ENCODE results near the gene MFSD2A. TPM values are rescaled to one million over a fixed set of nuclear protein-coding genes. Genes with fewer than 3 reads are reported as not detected.
"Not testable (repeated sequence)": the region's sequence is repeated elsewhere in the genome, so short reads cannot be mapped to it uniquely, and the experiment has no call there.

Gene MFSD2A
- total RNA-seq, 2 experiments from 2014 or later: 6.0 to 7.5 TPM

DNA sequence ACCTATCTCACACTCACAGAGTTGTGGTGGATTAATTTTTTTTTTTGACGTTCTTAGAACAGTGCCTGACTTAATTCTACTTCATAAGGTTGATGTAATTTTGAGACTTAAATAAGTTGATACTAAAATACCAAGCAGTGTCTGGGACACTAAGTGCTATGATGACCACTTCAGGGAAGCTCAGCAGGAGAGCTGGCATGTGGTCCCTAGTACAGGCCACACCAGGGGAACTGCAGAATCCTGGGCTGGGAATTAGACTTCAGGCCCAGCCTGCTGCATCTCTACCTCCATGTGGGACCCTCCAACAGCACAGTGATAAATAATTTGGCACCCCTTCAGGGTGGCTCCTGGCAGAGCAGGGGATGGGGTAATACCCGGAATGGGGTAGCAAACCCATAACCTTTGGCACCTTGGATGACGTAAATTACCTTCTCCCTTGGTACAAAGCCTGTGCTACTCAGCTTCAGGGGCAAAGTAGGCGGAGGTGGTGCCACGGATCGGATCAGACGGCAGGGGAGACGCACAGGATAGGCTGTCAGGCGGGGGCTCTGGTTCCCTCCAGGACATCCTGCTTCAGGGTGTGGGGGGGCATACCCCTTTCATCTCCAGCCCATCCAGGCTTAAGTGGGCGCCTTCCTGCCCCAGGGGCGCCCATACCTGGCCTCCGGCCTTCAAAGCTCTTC lies 4.8 kb downstream of the MFSD2A start:
- DNase-seq: no peak
- H3K9me3 Mint-ChIP-seq: no peaks in the 10 kb centered on the region
- H3K36me3 Mint-ChIP-seq: peaks cover 35% of the 10 kb centered on the region
- POLR2A ChIA-PET: no interaction called here
- CTCF ChIA-PET: interaction anchor here (1.7 to 1.9 kb wide), 2 partner anchors 14 to 142 kb away, joined by 4 to 6 read pairs; no protein-coding TSS in a partner anchor
- H3K27ac Mint-ChIP-seq: no peak overlapping the region
- intact Hi-C loops (cut with micrococcal nuclease): loop anchor here (5.0 kb wide), 3 partner anchors 57 to 83 kb away; partner anchors contain the start of genes CAP1 and MYCL
- no peak overlapping the region for H3K4me3 Mint-ChIP-seq
- peaks cover 24% of the 10 kb centered on the region for H3K4me1 Mint-ChIP-seq (ENCODE audit: low read depth)
- no peaks in the 10 kb centered on the region for H3K27me3 Mint-ChIP-seq

DNA sequence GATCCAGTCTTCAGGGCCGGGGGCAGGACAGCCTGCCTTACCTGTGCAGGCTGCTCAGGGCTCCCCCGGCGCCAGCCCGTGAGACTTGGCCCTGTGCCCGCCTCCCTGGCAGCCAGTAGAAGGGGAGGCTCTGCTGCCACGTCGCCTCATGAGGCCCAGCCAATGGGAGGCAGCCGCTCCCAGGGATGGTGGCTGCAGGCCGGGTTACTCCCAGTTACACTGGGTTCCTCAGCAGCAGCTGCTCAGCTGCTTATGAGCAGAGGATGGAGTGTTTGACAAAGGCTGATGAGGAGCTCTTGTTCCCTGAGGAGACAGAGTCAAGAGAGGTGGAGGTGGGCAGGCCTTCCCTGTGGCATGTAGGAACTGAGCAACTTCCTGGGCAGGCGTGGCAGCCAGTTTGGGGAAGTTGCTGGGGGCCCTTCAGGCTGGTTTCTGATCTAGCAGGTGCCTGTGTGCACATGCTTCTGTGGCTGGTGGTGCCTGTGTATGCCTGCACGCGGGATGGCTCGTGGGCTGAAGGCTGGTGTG lies 5.5 kb downstream of the MFSD2A start:
- Mint-ChIP-seq H3K9me3 (no peaks in the 10 kb centered on the region), H3K4me3 (no peak overlapping the region), H3K27ac (no peak overlapping the region), H3K36me3 (peaks cover 39% of the 10 kb centered on the region), H3K4me1 (ENCODE audit: low read depth) (peaks cover 23% of the 10 kb centered on the region), H3K27me3 (no peaks in the 10 kb centered on the region)
- DNase-seq: peak; percentile 25
- POLR2A ChIA-PET: interaction anchor here (0.6 kb wide), 1 partner anchor 72 kb away, joined by 3 read pairs; no protein-coding TSS in a partner anchor
- CTCF ChIA-PET: interaction anchor here (1.9 kb wide), 1 partner anchor 13 kb away, joined by 6 read pairs; no protein-coding TSS in a partner anchor
- intact Hi-C loops (cut with micrococcal nuclease): no loop called here

DNA sequence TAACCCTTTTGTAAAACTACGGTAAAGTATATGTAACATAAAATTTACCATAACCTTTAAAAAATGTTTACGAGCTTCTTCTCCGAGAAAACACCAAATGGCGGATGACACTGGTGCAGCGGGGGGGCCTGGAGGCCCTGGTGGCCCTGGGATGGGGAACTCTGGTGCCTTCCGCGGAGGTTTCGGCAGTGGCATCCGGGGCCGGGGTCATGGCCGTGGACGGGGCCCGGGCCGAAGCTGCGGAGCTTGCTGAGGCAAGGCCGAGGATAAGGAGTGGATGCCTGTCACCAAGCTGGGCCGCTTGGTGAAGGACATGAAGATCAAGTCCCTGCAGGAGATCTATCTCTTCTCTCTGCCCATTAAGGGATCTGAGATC lies 7.5 kb downstream of the MFSD2A start:
- H3K27me3 Mint-ChIP-seq: no peaks in the 10 kb centered on the region
- H3K4me1 Mint-ChIP-seq (ENCODE audit: low read depth): peaks cover 6% of the 10 kb centered on the region
- ChIA-PET CTCF (interaction anchor here (1.5 kb wide), 1 partner anchor 10 kb away, joined by 3 read pairs; no protein-coding TSS in a partner anchor), POLR2A (no interaction called here)
- H3K27ac Mint-ChIP-seq: no peak overlapping the region
- no peaks in the 10 kb centered on the region for H3K9me3 Mint-ChIP-seq
- H3K4me3 Mint-ChIP-seq: no peak overlapping the region
- no peak for DNase-seq
- H3K36me3 Mint-ChIP-seq: peaks cover 44% of the 10 kb centered on the region
- intact Hi-C loops (cut with micrococcal nuclease): no loop called here

DNA sequence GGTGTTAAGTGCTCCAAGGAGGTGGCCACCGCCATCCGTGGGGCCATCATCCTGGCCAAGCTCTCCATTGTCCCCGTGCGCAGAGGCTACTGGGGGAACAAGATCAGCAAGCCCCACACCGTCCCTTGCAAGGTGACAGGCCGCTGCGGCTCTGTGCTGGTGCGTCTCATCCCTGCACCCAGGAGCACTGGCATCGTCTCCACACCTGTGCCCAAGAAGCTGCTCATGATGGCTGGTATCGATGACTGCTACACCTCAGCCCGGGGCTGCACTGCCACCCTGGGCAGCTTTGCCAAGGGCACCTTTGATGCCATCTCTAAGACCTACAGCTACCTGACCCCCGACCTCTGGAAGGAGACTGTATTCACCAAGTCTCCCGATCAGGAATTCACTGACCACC lies 8.0 kb downstream of the MFSD2A start:
- H3K27me3 Mint-ChIP-seq; H3K9me3 Mint-ChIP-seq; H3K4me3 Mint-ChIP-seq; H3K27ac Mint-ChIP-seq; H3K4me1 Mint-ChIP-seq (ENCODE audit: low read depth); POLR2A ChIA-PET; intact Hi-C loops (cut with micrococcal nuclease); DNase-seq; CTCF ChIA-PET: not testable (repeated sequence)
- H3K36me3 Mint-ChIP-seq: peaks cover 45% of the 10 kb centered on the region

DNA sequence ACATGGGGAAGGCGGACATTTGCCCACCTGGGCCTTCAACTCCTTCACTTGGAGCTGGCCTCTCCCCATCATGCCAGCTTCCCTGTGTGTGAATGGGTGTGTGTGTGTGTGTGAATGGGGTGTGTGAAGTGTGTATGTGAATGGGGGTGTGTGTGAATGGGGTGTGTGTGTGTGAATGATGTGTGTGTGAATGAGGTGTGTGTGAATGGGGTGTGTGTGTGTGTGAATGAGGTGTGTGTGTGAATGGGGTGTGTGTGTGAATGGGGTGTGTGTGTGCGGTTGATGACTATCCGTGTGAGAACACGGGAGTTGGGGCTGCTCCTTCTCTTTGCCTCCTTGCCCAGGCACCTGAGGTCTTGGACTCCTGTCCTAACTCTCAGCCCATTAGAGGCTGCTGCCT lies 9.6 kb downstream of the MFSD2A start:
- Mint-ChIP-seq H3K27ac (no peak overlapping the region), H3K9me3 (no peaks in the 10 kb centered on the region), H3K27me3 (no peaks in the 10 kb centered on the region), H3K36me3 (peaks cover 47% of the 10 kb centered on the region), H3K4me3 (no peak overlapping the region), H3K4me1 (ENCODE audit: low read depth) (peaks cover 3% of the 10 kb centered on the region)
- POLR2A ChIA-PET: no interaction called here
- no peak for DNase-seq
- intact Hi-C loops (cut with micrococcal nuclease): no loop called here
- CTCF ChIA-PET: interaction anchor here (1.1 to 1.4 kb wide), 2 partner anchors 9 to 45 kb away, joined by 4 to 5 read pairs; no protein-coding TSS in a partner anchor

DNA sequence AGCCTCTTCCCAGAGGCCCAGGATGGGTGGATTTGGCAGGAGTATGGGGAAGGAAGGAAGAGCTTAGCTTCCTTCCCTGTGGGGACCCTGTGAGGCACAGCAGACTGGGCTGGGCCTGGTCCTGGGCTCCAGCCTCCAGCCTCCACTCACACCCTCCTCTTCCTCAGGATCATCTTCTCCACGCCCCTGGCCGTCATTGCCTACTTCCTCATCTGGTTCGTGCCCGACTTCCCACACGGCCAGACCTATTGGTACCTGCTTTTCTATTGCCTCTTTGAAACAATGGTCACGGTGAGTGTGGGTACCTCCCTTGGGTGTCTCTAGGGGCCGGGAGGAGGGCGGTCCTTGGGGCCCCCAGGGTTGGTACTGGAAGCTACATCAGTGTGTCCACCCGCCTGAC lies 10.1 kb downstream of the MFSD2A start:
- POLR2A ChIA-PET: no interaction called here
- Mint-ChIP-seq H3K9me3 (no peaks in the 10 kb centered on the region), H3K27me3 (no peaks in the 10 kb centered on the region), H3K4me1 (ENCODE audit: low read depth) (no peaks in the 10 kb centered on the region), H3K36me3 (peaks cover 44% of the 10 kb centered on the region), H3K4me3 (no peak overlapping the region), H3K27ac (no peak overlapping the region)
- DNase-seq: no peak
- intact Hi-C loops (cut with micrococcal nuclease): no loop called here
- CTCF ChIA-PET: no interaction called here

DNA sequence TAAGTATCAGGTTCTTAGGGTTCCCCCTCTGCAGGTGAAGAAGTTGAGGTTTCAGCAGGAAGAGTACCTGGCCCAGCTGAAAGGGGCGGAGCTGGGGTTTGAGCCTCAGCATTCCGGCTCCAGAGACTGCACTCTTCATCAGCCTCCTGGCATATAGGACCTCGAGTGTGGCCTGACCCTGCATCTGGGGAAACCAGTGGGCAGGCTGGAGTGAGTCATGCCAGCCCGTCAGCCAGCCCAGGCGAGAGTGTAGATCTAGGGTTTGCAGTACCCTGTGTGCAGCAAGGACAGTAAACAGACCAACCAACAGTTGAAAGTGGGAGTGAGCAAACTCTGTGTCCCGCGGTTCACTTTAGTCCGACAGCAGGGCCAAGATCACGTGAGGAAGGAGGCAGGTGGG lies 14.1 kb downstream of the MFSD2A start:
- Mint-ChIP-seq H3K27ac (no peak overlapping the region), H3K4me1 (ENCODE audit: low read depth) (peaks cover 4% of the 10 kb centered on the region), H3K36me3 (peaks cover 33% of the 10 kb centered on the region), H3K9me3 (no peaks in the 10 kb centered on the region), H3K4me3 (no peak overlapping the region), H3K27me3 (no peaks in the 10 kb centered on the region)
- intact Hi-C loops (cut with micrococcal nuclease): no loop called here
- ChIA-PET CTCF (interaction anchor here (6.3 to 7.1 kb wide), 2 partner anchors 51 to 152 kb away, joined by 66 to 188 read pairs; no protein-coding TSS in a partner anchor), POLR2A (interaction anchor here (0.5 to 1.3 kb wide), 2 partner anchors 14 to 107 kb away, joined by 3 to 4 read pairs; partner anchors contain the start of gene MFSD2A)
- DNase-seq: no peak

DNA sequence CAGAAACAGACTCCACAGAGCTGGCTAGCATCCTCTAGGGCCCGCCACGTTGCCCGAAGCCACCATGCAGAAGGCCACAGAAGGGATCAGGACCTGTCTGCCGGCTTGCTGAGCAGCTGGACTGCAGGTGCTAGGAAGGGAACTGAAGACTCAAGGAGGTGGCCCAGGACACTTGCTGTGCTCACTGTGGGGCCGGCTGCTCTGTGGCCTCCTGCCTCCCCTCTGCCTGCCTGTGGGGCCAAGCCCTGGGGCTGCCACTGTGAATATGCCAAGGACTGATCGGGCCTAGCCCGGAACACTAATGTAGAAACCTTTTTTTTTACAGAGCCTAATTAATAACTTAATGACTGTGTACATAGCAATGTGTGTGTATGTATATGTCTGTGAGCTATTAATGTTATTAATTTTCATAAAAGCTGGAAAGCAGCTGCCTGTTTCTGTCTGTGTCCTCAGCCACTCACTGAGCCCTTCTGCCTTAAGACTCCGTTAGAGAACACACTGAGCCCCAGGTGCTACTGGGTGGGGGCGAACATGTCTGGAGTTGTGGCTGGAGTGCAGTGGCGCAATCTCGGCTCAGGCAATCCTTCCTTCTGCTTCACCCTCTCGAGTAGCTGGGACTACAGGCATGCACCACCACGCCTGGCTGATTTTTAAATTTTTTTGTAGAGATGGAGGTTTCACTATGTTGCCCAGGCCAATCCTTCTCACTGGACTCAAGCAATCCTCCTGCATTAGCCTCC lies 14.8 kb downstream of the MFSD2A start:
- Mint-ChIP-seq H3K36me3 (peaks cover 31% of the 10 kb centered on the region), H3K27me3 (no peaks in the 10 kb centered on the region), H3K4me1 (ENCODE audit: low read depth) (peaks cover 4% of the 10 kb centered on the region), H3K27ac (no peak overlapping the region), H3K4me3 (no peak overlapping the region), H3K9me3 (no peaks in the 10 kb centered on the region)
- POLR2A ChIA-PET: interaction anchor here (0.5 to 1.3 kb wide), 2 partner anchors 14 to 107 kb away, joined by 3 to 4 read pairs; partner anchors contain the start of gene MFSD2A
- intact Hi-C loops (cut with micrococcal nuclease): loop anchor here (5.0 kb wide), 1 partner anchor 67 kb away; the partner anchor contains the start of gene MYCL
- CTCF ChIA-PET: interaction anchor here (0.6 to 7.1 kb wide), 4 partner anchors 44 to 152 kb away, joined by 3 to 188 read pairs (median 55); no protein-coding TSS in a partner anchor
- DNase-seq: no peak

DNA sequence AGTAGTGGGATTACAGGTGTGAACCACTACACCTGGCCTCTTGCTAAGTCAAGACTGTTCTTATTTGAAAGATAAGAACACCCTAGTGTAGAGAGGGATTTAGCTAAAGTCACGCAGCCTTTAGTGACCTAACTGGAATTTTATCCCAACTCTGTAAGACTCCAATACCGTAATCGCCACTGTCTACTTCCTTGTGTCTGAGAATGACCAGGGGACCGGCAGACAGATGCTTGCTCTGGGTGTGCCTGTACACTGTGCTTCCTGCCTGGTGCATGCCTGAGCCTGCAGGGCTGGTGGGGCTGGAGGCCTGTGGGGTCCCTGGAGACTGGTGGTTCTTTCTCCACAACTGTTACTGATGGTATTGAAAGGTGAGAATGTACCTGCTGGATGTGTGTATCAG lies 15.3 kb downstream of the MFSD2A start:
- H3K27ac Mint-ChIP-seq: no peak overlapping the region
- intact Hi-C loops (cut with micrococcal nuclease): loop anchor here (5.0 kb wide), 1 partner anchor 68 kb away; the partner anchor contains the start of gene MYCL
- H3K27me3 Mint-ChIP-seq: no peaks in the 10 kb centered on the region
- no peaks in the 10 kb centered on the region for H3K9me3 Mint-ChIP-seq
- no peak overlapping the region for H3K4me3 Mint-ChIP-seq
- peaks cover 28% of the 10 kb centered on the region for H3K36me3 Mint-ChIP-seq
- ChIA-PET CTCF (interaction anchor here (5.7 to 7.1 kb wide), 3 partner anchors 52 to 153 kb away, joined by 44 to 188 read pairs (median 66); no protein-coding TSS in a partner anchor), POLR2A (no interaction called here)
- no peak for DNase-seq
- H3K4me1 Mint-ChIP-seq (ENCODE audit: low read depth): peaks cover 4% of the 10 kb centered on the region

DNA sequence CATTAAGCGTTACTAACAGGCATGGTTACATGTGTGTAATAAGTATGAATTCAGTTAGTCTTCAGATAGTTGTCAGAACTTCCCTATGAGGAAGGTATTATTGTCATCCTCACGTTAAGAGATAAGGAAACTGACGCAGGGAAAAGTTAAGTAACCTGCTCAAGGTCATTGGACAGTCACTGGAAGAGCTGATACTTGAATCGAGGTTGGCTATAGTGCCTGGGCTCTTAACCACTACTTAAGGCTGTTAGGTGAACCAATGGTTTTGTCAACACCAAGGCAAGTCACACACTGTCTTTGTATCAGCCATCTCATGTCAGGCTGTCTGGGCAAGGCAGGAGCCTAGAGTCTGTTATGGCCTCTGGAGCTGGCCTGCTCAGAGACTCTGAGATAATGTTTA lies 16.2 kb downstream of the MFSD2A start:
- H3K4me1 Mint-ChIP-seq (ENCODE audit: low read depth): peaks cover 4% of the 10 kb centered on the region
- no peaks in the 10 kb centered on the region for H3K9me3 Mint-ChIP-seq
- CTCF ChIA-PET: interaction anchor here (0.6 to 7.1 kb wide), 9 partner anchors 40 to 171 kb away, joined by 3 to 188 read pairs (median 3); no protein-coding TSS in a partner anchor
- peaks cover 20% of the 10 kb centered on the region for H3K36me3 Mint-ChIP-seq
- H3K4me3 Mint-ChIP-seq: no peak overlapping the region
- POLR2A ChIA-PET: no interaction called here
- H3K27ac Mint-ChIP-seq: no peak overlapping the region
- intact Hi-C loops (cut with micrococcal nuclease): loop anchor here (5.0 kb wide), 1 partner anchor 69 kb away; the partner anchor contains the start of gene MYCL
- no peaks in the 10 kb centered on the region for H3K27me3 Mint-ChIP-seq
- no peak for DNase-seq

DNA sequence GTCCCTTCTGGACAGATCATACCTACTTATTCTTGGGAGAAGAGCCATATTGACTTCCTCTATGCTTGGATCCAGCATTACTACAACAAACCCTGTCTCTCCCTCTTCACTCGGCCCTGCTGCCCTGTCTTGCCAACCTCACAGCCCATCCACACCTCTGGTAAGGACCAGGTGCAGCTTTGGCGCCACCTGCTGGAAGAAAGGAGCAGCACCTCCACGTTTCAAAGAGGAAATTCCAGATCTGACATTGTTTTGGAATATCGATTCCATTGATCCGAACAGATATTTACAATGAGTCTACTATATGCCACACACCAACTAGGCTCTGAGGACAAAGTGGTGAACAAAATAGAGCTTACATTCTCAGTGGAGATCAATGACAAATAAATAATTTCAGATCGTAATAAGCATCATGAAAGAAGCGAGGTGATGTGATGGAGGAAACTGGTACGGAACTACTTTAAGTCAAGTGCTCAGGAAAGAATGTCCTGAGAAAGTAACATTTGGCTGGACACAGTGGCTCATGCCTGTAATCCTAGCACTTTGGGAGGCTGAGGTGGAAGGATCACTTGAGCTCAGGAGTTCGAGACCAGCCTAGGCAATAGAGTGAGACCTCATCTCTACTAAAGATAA lies 18.7 kb downstream of the MFSD2A start:
- ChIA-PET CTCF (interaction anchor here (0.5 to 7.1 kb wide), 32 partner anchors 9 to 175 kb away, joined by 3 to 188 read pairs (median 4); partner anchors contain the start of genes MFSD2A and MYCL), POLR2A (interaction anchor here (2.5 to 2.6 kb wide), 2 partner anchors 18 to 55 kb away, joined by 7 to 8 read pairs; partner anchors contain the start of gene MFSD2A)
- DNase-seq: peak; percentile 79
- intact Hi-C loops (cut with micrococcal nuclease): loop anchor here (1.0 to 5.0 kb wide), 3 partner anchors 54 to 157 kb away; partner anchors contain the start of gene MYCL
- H3K4me1 Mint-ChIP-seq (ENCODE audit: low read depth): peaks cover 4% of the 10 kb centered on the region
- H3K27me3 Mint-ChIP-seq: no peaks in the 10 kb centered on the region
- H3K9me3 Mint-ChIP-seq: no peaks in the 10 kb centered on the region
- H3K36me3 Mint-ChIP-seq: peaks cover 6% of the 10 kb centered on the region
- no peak overlapping the region for H3K4me3 Mint-ChIP-seq
- no peak overlapping the region for H3K27ac Mint-ChIP-seq

All from activated CD4-positive, alpha-beta memory T cell treated with anti-CD3 and anti-CD28 coated beads for 36 hours (primary cell).